ENCODE results near the gene ARHGAP45.

The ARHGAP45 gene

GRCh38 chr19:1042689-1043511, 24.1 kb upstream of the ARHGAP45 start:
- no peak for TF ChIP-seq ZNF274 (IDR thresholded peaks at IDR 0.05; ENCODE audit: low read depth, low read length)
- no peak overlapping the region for H3K4me3 ChIP-seq (ENCODE audit: low read length)

GRCh38 chr19:1045247-1045603, 21.7 kb upstream of the ARHGAP45 start:
- no peak for TF ChIP-seq ZNF274 (IDR thresholded peaks at IDR 0.05; ENCODE audit: low read depth, low read length)
- H3K4me3 ChIP-seq (ENCODE audit: low read length), result no peak overlapping the region

GRCh38 chr19:1046117-1046626, 20.8 kb upstream of the ARHGAP45 start:
- no peak overlapping the region for H3K4me3 ChIP-seq (ENCODE audit: low read length)
- TF ChIP-seq ZNF274 (IDR thresholded peaks at IDR 0.05; ENCODE audit: low read depth, low read length), result no peak

GRCh38 chr19:1046836-1047695, 19.9 kb upstream of the ARHGAP45 start:
- no peak overlapping the region for H3K4me3 ChIP-seq (ENCODE audit: low read length)
- TF ChIP-seq ZNF274 (IDR thresholded peaks at IDR 0.05; ENCODE audit: low read depth, low read length), result no peak

- no peak overlapping the region for H3K4me3 ChIP-seq (ENCODE audit: low read length)
- no peak for TF ChIP-seq ZNF274 (IDR thresholded peaks at IDR 0.05; ENCODE audit: low read depth, low read length)
Observed at GRCh38 chr19:1047696-1048147, 19.2 kb upstream of the ARHGAP45 start.

- TF ChIP-seq ZNF274 (IDR thresholded peaks at IDR 0.05; ENCODE audit: low read depth, low read length), result no peak
- H3K4me3 ChIP-seq (ENCODE audit: low read length), result no peak overlapping the region
Observed at GRCh38 chr19:1049106-1049505, 17.9 kb upstream of the ARHGAP45 start.

DNA sequence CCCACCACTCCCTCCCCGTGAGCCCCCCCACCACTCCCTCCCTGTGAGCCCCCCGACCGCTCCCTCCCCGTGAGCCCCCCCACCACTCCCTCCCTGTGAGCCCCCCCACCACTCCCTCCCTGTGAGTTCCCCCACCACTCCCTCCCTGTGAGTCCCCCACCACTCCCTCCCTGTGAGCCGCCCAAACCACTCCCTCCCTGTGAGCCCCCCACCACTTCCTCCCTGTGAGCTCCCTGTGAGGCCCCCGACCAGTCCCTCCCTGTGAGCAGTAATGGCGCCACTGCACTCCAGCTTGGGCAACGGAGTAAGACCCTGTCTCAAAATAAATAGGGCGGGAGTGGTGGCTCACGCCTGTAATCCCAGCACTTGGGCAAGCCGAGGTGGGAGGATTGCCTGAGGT, 17.2 kb upstream of the ARHGAP45 start:
- no peak overlapping the region for H3K4me3 ChIP-seq (ENCODE audit: low read length)
- TF ChIP-seq ZNF274 (IDR thresholded peaks at IDR 0.05; ENCODE audit: low read depth, low read length), result no peak

DNA sequence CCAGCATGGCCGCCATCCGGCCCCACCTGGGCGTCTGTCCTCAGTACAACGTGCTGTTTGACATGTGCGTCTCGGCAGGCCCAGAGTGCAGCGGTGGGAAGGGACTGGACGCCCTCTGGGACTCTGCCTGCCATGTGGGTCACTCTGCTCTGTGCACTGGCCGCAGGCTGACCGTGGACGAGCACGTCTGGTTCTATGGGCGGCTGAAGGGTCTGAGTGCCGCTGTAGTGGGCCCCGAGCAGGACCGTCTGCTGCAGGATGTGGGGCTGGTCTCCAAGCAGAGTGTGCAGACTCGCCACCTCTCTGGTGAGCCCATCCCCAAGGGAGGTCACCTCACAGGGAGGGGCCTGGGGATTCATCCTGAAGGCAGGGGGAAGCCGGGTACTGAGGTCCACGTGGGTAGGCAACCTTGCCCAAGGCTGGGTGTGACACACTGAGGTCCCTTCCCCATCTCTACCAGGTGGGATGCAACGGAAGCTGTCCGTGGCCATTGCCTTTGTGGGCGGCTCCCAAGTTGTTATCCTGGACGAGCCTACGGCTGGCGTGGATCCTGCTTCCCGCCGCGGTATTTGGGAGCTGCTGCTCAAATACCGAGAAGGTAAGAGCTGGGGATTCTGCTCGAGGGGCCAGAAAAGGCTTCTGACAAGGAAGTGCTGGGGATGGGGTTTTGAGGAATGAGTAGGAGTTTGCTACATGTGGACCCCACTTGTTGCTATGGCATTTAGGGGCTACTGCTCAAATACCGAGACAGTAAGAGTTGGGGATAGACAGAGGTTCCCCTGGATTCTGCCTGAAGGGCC, 15.8 kb upstream of the ARHGAP45 start:
- no peak overlapping the region for H3K4me3 ChIP-seq (ENCODE audit: low read length)
- TF ChIP-seq ZNF274 (IDR thresholded peaks at IDR 0.05; ENCODE audit: low read depth, low read length), result no peak

GRCh38 chr19:1051791-1052190, 15.2 kb upstream of the ARHGAP45 start:
- no peak for TF ChIP-seq ZNF274 (IDR thresholded peaks at IDR 0.05; ENCODE audit: low read depth, low read length)
- H3K4me3 ChIP-seq (ENCODE audit: low read length), result no peak overlapping the region

GRCh38 chr19:1052349-1052975, 14.5 kb upstream of the ARHGAP45 start:
- TF ChIP-seq ZNF274 (IDR thresholded peaks at IDR 0.05; ENCODE audit: low read depth, low read length), result no peak
- no peak overlapping the region for H3K4me3 ChIP-seq (ENCODE audit: low read length)

DNA sequence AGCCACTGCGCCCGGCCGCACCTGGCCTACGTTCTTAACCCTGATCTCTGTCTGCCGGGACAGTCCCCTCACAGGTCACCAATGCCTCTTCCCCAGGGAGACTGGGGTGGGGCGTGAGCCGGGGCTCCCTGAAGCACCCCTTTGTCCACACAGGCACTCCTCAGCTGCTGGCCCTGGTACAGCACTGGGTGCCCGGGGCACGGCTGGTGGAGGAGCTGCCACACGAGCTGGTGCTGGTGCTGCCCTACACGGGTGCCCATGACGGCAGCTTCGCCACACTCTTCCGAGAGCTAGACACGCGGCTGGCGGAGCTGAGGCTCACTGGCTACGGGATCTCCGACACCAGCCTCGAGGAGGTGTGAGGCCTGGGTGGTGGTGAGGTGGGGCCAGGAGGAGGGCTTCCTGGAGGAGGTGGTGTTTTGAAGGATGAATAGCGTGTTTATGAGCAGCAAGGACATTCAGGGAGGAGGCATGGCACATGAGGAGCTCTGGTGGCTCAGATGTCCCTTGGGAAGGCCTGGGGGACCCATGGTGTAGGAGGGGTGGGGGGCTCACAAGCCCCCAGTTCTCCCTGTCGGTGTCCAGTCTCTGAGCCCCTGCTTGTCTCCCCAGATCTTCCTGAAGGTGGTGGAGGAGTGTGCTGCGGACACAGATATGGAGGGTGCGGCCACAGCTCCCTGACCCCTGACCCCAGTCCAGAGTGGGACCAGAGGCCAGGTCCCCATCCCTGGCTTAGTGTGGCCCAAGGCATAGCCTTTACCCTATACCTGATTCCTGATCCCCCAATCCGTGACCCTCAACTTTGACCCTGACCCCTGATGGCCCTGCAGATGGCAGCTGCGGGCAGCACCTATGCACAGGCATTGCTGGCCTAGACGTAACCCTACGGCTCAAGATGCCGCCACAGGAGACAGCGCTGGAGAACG, 13.5 kb upstream of the ARHGAP45 start:
- no peak for TF ChIP-seq ZNF274 (IDR thresholded peaks at IDR 0.05; ENCODE audit: low read depth, low read length)
- no peak overlapping the region for H3K4me3 ChIP-seq (ENCODE audit: low read length)

All from GM08714 (cell line).